Motor neuron (in vitro differentiated cells): ENCODE data around the gene TRIM67. TPM values are rescaled to one million over a fixed set of nuclear protein-coding genes. Genes with fewer than 3 reads are reported as not detected.

ENCODE experiments used
- ATAC-seq, 8 experiments: fragments of 200-7000 bp; cut with Tn5 transposase; replicated peaks in 6 of 8; 2 replicates each; pipeline ENCODE4 v1.8.0; 2021; ENCODE audit warnings: mild to moderate bottlenecking in 8 of 8, moderate library complexity in 8 of 8
- H3K27ac ChIP-seq, 2 donors: fragments of 250-450 bp; sonication (Bioruptor Pico); 2 replicates each; pipeline ENCODE4 v1.9.0; 2021; ENCODE audit warnings: antibody characterized with exemption in 2 of 2, mild to moderate bottlenecking in 2 of 2, moderate library complexity in 1 of 2
- H3K4me1 ChIP-seq, 2 donors: fragments of 250-450 bp; sonication (Bioruptor Pico); replicated peaks in 1 of 2; 2 replicates each; pipeline ENCODE4 v1.6.1; 2021; ENCODE audit warnings: antibody characterized with exemption in 2 of 2, mild to moderate bottlenecking in 2 of 2, moderate library complexity in 1 of 2
- H3K4me3 ChIP-seq, 5 donors: fragments of 250-450 bp; sonication (Bioruptor Pico); 2 replicates each; pipeline ENCODE4 v1.9.0; 2021; ENCODE audit warnings: antibody characterized with exemption in 5 of 5, mild to moderate bottlenecking in 5 of 5, moderate library complexity in 4 of 5
- WGBS, 10 experiments: fragments of 450-650 bp; shearing (Covaris generic); methylation state at CpG; one replicate each; pipeline ENCODE4 v1.0.0; 2022; 5-methylcytosine and 5-hydroxymethylcytosine counted together
- in situ Hi-C, 9 experiments: fragments of 400-800 bp; cut with MboI; loops; one replicate each; pipeline ENCODE4 v1.15.0; 2021; ENCODE audit warnings: low sequenced_read_pairs in 9 of 9, low pct_unique_long_range_greater_than_20kb in 2 of 9; ENCODE audit not compliant: unreplicated experiment in 9 of 9
- total RNA-seq, 8 experiments: library from RNA; unstranded; fragments of 300-600 nt; gene quantifications; 2 replicates each; pipeline versions ENCODE4 v1.2.3 to v1.2.4, GENCODE V29; 2022

Gene TRIM67
- total RNA-seq, 8 experiments from 2014 or later, result 0.18 to 21.8 (median 9.5) TPM

DNA sequence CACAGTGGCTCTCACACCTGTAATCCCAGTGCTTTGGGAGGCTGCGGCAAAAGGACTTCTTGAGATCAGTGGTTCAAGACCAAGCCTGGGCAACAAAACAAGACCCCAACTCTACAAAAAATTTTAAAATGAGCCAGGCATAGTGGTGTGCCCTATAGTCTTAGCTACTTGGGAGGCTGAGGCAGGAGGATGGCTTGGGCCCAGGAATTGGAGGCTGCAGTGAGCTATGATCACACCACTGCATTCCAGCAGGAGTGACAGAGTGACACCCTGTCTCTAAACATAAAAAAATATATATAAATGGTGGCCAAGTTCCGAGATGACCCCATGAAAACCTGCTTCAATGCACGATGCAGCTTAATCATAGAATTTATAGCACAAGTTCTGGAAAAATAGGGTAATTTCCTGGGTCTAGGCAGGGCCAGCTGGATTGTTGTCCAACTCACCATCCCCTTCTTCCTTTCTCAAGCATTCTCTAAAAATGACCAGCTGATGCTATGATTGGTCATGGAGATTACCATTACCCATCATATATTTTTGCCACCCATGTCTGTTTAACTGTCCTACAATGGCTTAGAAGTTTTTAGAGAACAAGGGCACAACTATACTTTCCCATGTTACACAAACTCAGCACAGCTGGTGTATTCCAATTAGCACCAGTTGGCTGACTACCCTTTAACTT lies 73.8 kb downstream of the TRIM67 start:
- WGBS, 10 experiments, result 92 to 100% (median 96%) methylated on average over 2 to 3 of the region's 3 CpGs; no CpG with 5 or more reads in 2 of the 10 experiments
- in situ Hi-C loops, result no loop called here

DNA sequence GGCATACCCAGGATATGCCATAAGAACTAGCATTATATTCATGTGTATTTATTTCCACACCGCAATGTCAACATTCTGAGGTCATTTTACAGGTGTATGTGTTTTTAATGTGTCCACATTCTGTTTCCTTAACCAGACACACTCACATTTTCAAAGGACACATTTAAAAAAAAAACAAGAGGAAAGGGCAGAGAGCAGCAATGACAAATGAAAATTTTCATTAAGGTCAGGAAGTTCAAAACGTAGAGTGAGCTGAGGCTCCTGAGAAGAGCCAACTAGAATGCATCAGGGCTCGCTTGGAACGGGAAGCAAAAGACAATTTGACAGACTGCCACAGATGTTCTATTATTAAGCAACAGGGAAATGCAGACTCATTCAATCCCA lies 74.3 kb downstream of the TRIM67 start:
- Histone ChIP-seq H3K27ac (no peak overlapping the region), H3K4me1 (peaks cover 4 to 19% of the 10 kb centered on the region in 2 donors), H3K4me3 (no peak overlapping the region)
- WGBS, 10 experiments, result 29 to 91% (median 56%) methylated on average over 1 to 4 of the region's 4 CpGs
- no peak for ATAC-seq
- in situ Hi-C loops, result no loop called here

More for the DNA sequence above, 73.8 kb downstream of the TRIM67 start:
- no peak overlapping the region for H3K4me3 ChIP-seq
- H3K4me1 ChIP-seq, result peaks cover 4 to 19% of the 10 kb centered on the region in 2 donors
- ATAC-seq, result no peak
- no peak overlapping the region for H3K27ac ChIP-seq

DNA sequence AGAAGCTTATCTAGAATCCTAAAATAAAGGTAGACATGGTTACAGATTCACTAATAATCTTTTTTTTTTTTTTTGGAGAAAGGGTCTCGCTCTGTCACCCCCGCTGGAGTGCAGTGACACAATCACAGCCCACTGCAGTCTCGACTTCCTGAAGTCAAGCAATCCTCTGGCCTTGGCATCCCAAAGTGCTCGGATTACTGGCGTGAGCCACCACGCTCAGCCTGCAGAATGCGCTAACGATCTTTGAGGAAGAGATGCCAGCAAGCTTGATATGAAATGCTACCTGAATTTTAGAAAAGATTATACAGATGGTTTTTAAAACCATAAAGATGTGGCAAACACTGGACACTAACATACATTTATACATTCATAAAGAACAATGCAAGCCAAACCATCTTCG lies 75.1 kb downstream of the TRIM67 start:
- Histone ChIP-seq H3K4me1 (peaks cover 4 to 19% of the 10 kb centered on the region in 2 donors), H3K4me3 (no peak overlapping the region), H3K27ac (no peak overlapping the region)
- in situ Hi-C loops, result no loop called here
- 71 to 100% (median 95%) methylated on average over 1 to 9 of the region's 9 CpGs for WGBS, 10 experiments
- no peak for ATAC-seq

DNA sequence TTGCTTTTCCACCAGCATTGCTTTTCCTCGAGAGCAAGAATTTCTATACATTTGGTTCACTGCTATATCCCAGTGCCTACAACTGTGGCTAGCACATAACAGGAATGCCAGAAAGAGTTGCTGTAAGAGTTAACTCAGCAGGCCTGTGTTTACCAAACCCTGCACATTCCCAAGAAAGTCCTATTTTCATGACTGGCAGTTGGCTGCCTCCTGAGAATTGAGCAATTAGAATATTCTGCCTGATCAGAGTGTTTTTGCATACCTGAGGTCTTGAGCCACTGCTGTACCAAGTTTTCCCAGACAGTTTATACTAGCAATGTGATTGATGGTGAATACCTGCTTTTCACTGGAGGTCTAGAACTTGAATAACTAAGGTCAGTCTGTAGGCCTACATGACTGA lies 76.4 kb downstream of the TRIM67 start:
- H3K4me3 ChIP-seq, result no peak overlapping the region
- no peak for ATAC-seq
- in situ Hi-C loops, result no loop called here
- no peak overlapping the region for H3K27ac ChIP-seq
- H3K4me1 ChIP-seq, result peaks cover 15 to 28% of the 10 kb centered on the region in 2 donors
- 80 to 100% (median 100%) methylated on average over 1 of the region's 1 CpG; no CpG with 5 or more reads in 3 of the 10 experiments for WGBS, 10 experiments

DNA sequence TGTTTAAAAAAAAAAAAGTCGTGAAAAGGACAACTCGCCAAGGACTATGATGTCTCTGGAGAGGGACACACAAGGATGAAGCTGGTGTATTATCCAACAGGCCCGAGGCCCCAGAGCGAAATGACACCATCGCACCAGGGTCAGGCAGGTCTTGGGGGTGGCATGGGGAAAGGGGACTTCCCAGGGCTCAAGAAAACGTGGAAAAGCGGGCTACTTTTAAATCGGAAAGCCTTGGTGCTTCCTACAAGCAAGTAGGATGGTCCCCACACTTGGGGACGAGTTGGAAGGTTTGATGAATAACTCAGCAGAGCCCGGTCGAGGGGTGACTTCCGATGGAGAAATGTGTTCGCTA lies 78.6 kb downstream of the TRIM67 start:
- peaks cover 15 to 18% of the 10 kb centered on the region in 2 donors for H3K4me1 ChIP-seq
- 0 to 13% (median 0%) methylated on average over 1 to 13 of the region's 13 CpGs; no CpG with 5 or more reads in 1 of the 10 experiments for WGBS, 10 experiments
- peak overlapping the region; percentile 67 to 86 (median 80) for H3K4me3 ChIP-seq
- in situ Hi-C loops, result no loop called here
- ATAC-seq, result peak in 6 of 8 experiments; percentile 3 to 10 (median 5)
- peak overlapping the region; percentile 64 to 85 for H3K27ac ChIP-seq

DNA sequence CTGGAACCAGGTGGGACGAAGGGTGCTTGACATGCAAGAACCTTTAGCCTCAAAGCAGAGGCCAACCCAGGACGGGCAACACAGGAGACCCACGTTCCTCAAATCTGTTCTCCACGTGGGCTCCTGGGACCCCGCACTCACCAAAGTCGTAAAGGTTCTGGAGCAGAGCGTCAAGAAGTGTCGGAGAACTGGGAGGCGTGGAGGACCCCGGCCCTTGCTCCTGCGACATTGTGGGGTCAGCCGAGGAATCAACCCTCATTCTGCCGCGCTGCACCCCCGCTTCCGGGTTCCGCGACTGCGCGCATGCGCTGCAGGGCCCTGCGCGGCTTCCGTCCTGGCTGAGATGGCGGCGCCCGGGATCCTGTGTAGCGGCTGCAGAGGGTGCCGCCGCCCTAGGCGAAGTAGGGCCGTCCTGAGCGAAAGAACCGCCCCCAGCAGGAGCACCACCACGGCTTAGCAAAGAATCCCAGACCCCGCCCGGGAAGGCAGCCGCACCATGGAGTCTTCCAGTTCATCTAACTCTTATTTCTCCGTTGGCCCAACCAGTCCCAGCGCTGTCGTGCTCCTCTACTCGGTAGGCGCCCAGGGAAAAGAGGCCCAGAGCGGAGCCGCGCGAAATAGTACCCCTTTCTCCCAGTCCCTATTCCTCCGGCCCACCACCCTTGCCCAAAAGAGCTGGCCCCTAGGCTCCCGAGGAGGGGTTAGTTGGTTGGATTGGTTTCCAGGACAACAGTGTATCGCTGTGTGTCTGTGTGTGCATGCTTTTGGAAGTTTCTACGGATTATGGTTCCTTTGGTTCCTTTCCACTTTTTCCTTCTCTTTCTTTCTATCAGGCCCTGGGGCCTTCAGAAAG lies 79.3 kb downstream of the TRIM67 start, which contains the start of gene GNPAT:
TSS of gene GNPAT (plus strand) at position 330 of the 853 bp plus-strand sequence. CDS start at position 497, 167 bp downstream.
- peak; percentile 91 to 98 (median 97) for ATAC-seq
- H3K27ac ChIP-seq, result peak within 1 kb of the TSS; percentile 64 to 85
- H3K4me3 ChIP-seq, result peak within 1 kb of the TSS; percentile 67 to 86 (median 80)
- 0 to 8% (median 0%) methylated on average over 1 to 38 of the region's 51 CpGs; no CpG with 5 or more reads in 2 of the 10 experiments for WGBS, 10 experiments
- H3K4me1 ChIP-seq, result peaks cover 15 to 18% of the 10 kb centered on the region in 2 donors
- in situ Hi-C loops, result no loop called here

DNA sequence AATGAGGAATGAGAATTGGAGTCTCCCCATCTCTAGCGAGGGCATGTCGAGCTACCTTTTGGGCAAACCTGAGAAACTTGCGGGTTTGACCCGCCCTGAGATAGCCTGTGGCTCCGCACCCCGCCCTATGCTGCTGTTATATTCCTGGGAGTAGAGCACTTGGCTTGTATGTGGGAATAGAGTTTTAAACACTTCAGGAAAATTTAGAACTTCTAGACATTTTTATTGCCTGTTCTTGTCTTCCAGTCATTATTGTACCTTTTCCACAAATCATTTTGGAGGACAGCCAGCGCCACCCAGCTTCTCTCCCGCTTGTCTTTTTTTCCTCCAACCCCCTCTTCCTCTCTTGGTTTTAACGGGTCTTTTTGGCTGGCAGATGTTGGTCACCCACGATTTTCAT lies 79.9 kb downstream of the TRIM67 start:
- 0 to 6% (median 0%) methylated on average over 1 to 10 of the region's 10 CpGs for WGBS, 10 experiments
- in situ Hi-C loops, result no loop called here
- peak; percentile 8 to 49 (median 26) for ATAC-seq
- Histone ChIP-seq H3K27ac (no peak overlapping the region), H3K4me1 (peaks cover 15 to 18% of the 10 kb centered on the region in 2 donors), H3K4me3 (peak overlapping the region; percentile 67 to 86 (median 80))

DNA sequence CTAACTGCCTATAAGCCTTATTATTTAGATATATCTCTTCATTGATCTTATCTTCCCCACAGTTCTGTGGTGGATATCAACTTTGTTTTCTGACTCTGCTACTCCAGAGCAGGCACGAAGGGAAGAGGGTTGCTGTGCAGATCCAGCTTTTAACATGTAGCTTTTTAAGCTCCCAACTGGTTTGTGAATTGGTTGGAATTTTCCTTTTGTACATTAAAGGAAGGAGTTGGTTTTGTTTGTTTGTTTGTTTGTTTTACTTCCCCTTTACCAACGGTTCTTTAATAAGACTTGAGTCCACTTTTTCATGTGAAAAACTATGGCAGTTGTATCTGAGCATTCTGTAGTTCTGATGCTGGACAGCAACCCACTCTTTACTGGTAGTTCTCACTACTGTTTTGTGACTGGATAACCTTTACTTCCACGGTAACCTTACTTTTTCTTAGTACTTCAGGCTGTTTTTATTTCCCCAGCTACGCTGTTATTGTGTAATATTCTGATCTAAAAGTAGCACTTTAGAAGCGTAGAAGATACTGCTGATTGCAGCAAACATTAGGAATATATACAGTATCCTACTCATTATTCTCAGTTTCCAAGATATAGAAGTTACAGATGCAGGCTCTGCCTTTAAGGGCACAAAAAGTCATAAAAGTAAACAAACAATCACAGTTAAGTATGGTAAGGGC lies 80.8 kb downstream of the TRIM67 start:
- H3K4me3 ChIP-seq, result peak overlapping the region; percentile 67 to 86 (median 80)
- peaks cover 15 to 18% of the 10 kb centered on the region in 2 donors for H3K4me1 ChIP-seq
- in situ Hi-C loops, result no loop called here
- no peak for ATAC-seq
- no peak overlapping the region for H3K27ac ChIP-seq
- WGBS, 10 experiments, result 49 to 74% (median 70%) methylated on average over 3 to 5 of the region's 5 CpGs

DNA sequence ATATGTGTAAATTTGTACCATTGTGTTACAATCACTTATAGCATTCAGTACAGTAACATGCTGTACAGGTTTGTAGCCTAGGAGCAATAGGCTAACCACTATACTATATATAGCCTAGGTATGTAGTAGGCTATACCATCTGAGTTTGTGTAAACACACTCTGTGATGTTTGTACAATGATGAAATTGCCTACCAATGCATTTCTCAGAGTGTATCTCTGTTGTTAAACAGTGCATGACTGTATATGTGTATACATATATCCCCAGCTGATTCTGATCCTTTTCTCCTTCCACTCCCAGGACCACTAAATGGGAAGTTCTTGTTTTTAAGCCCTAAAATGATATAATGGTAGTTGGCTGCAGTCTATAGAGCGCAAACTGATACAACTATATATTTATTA lies 86.9 kb downstream of the TRIM67 start:
- no peak overlapping the region for H3K27ac ChIP-seq
- in situ Hi-C loops, result no loop called here
- no peak overlapping the region for H3K4me3 ChIP-seq
- 100% methylated on average over 1 of the region's 1 CpG; no CpG with 5 or more reads in 3 of the 10 experiments for WGBS, 10 experiments
- no peak for ATAC-seq
- no peaks in the 10 kb centered on the region for H3K4me1 ChIP-seq

DNA sequence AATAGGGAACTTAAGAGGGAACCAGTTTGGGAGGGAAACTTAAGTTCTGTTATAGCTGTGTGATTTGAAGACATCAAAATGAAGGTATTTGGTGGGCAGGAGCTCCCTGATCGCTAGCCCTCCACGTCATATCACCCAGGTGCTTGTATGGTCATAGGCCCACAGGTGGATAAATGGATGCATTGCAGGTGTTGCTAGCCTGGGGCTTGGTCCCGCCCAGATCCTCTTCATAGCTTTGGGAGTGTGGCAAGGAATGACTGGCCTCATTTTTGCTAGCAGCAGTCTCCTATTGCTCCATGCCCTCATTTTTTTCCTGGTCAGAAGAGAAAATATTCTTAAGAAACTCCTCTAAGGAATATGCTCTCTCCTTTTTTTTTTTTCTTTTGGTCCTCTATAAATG lies 90.5 kb downstream of the TRIM67 start:
- in situ Hi-C loops, result no loop called here
- Histone ChIP-seq H3K27ac (no peak overlapping the region), H3K4me1 (no peaks in the 10 kb centered on the region), H3K4me3 (no peak overlapping the region)
- ATAC-seq, result no peak
- 76 to 100% (median 89%) methylated on average over 1 to 3 of the region's 3 CpGs; no CpG with 5 or more reads in 3 of the 10 experiments for WGBS, 10 experiments

DNA sequence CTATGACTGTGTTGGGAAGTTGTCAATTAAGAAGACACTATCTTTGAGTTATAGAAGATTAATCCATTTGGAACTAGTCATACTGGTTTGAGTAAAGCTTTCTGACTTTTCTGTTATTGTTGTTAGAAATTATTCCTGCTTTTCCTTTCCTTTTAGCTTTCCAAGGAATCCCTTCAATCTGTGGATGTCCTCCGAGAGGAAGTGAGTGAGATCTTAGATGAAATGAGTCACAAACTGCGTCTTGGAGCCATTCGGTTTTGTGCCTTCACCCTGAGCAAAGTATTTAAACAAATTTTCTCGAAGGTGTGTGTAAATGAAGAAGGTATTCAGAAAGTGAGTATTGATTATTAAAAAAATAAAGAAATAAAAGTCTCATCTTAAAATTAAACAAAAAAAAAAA lies 98.5 kb downstream of the TRIM67 start:
- Histone ChIP-seq H3K27ac (no peak overlapping the region), H3K4me1 (no peaks in the 10 kb centered on the region), H3K4me3 (no peak overlapping the region)
- 77 to 100% (median 91%) methylated on average over 1 to 4 of the region's 4 CpGs; no CpG with 5 or more reads in 1 of the 10 experiments for WGBS, 10 experiments
- no peak for ATAC-seq
- in situ Hi-C loops, result no loop called here

DNA sequence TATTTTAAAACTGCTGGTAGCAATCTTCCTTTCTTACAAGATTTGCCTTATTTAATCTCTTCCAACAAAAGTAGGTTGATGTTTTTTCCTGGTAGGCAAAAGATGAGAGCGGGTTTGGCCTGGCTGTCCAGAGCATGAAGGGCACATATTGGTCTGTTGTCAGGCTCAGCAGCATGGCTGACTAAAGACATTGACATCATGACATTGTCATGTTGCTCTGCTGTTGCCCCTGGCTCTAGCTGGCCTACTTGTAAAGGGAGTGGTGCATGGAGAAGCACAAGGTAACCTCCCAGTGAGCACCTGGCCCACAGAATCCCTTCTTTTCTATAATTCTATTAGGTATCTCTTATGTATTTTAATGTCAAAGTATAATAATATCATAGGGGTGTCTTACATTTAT lies 102.8 kb downstream of the TRIM67 start:
- Histone ChIP-seq H3K27ac (no peak overlapping the region), H3K4me1 (no peaks in the 10 kb centered on the region), H3K4me3 (no peak overlapping the region)
- in situ Hi-C loops, result no loop called here
- 83 to 100% (median 100%) methylated on average over 1 of the region's 1 CpG; no CpG with 5 or more reads in 3 of the 10 experiments for WGBS, 10 experiments
- ATAC-seq, result peak in 1 of 8 experiments; percentile 57

DNA sequence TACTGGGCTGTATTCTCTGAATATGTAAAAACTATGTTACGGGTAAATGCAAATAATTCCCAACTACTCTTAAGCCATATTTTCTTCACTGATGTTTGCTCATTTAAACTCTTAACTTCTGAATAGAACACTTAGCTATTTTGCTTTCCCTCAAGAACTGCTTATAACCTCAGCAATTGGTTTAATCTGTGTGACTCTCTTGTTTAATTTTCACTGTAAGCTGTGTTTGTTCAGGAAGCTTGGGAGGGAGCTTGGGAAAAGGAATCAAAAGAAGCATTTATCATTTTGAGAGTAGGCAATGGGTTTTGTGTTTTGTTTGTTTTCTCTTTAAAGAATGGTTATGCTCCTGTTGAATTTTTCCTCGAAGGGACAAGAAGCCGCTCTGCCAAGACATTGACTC lies 103.5 kb downstream of the TRIM67 start:
- in situ Hi-C loops, result no loop called here
- Histone ChIP-seq H3K4me3 (no peak overlapping the region), H3K4me1 (no peaks in the 10 kb centered on the region), H3K27ac (no peak overlapping the region)
- WGBS, 10 experiments, result 89 to 100% (median 96%) methylated on average over 1 to 3 of the region's 3 CpGs
- ATAC-seq, result no peak
